Fibroblast of peridontal ligament (primary cell): ENCODE data around the gene SLC25A25.
A peak's percentile ranks its signal among the peaks of the same experiment; 100 is the strongest.
"Not testable (repeated sequence)": the region's sequence is repeated elsewhere in the genome, so short reads cannot be mapped to it uniquely, and the experiment has no call there.

Experiments used
- DNase-seq: peaks from one replicate; pipeline ENCODE4 v3.0.0-alpha.2; 2010; ENCODE audit errors: extremely low read depth

SLC25A25 gene

GRCh38 chr9:128109050-128109709 is 41.1 kb downstream of the SLC25A25 start:
- DNase-seq = no peak

GRCh38 chr9:128111726-128112125 is 43.7 kb downstream of the SLC25A25 start:
- DNase-seq = not testable (repeated sequence)

GRCh38 chr9:128113526-128114325 is 45.7 kb downstream of the SLC25A25 start:
- no peak for DNase-seq

GRCh38 chr9:128114326-128115186 is 46.5 kb downstream of the SLC25A25 start:
- no peak for DNase-seq

- no peak for DNase-seq
These were observed 47.4 kb downstream of the SLC25A25 start for GRCh38 chr9:128115187-128116103.

GRCh38 chr9:128116104-128117083 is 48.4 kb downstream of the SLC25A25 start:
- DNase-seq = no peak

- peak; percentile 87 for DNase-seq
These were observed 49.8 kb downstream of the SLC25A25 start for GRCh38 chr9:128117613-128118471.

DNA sequence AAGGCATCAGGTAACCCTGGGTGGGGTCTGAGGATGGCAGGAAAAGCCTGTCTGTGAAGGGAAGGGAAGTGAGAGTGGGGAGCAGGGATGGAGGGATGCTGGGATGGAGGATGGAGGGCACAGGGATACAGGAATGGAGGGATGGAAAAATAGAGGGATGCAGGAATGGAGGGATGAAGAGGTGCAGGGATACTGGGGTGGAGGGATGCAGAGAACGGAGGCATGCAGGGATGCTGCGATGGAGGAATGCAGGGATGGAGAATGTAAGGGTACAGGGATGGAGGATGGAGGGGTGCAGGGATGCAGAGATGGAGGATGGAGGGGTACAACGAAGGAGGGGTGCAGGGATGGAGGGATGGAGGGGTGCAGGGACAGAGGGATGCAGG is 50.4 kb downstream of the SLC25A25 start:
- no peak for DNase-seq

GRCh38 chr9:128118971-128119665 is 51.1 kb downstream of the SLC25A25 start:
- DNase-seq = no peak

- DNase-seq = no peak
These were observed 52.2 kb downstream of the SLC25A25 start for GRCh38 chr9:128120061-128120740.

DNA sequence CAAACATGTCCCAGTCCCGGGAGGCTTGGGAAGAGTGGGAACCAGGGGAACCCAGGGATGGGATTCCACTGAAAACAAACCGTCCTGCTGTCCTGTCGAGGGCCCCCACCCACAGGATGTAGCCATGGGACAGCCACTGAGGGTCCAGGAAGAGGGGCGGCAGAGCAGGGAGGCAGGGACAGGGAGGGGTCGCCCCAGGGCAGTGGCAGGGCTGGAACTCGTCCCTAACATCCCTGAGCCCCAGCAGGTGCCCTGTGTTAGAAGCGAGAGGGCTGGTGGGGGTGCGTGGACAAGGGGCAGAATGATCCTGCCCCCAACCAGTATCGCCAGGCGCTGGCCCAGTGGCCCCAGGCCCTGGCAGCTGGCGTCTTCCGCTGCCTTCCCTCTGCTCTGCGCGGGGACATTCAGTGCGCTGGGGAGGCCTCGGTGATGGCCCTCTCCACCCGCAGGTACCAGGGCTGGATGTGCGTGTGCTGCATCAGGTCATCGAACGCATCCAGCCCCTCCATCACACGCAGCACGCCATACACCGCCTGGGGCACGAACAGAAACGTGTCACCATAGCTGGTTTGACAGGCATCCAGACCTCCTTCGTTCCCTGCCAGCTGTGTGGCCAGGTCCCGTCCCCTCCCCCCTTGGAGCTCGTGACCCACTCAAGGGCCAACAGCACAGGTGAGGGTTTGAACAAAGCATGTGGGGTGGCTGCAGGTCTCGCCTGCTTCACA is 52.9 kb downstream of the SLC25A25 start:
- no peak for DNase-seq

GRCh38 chr9:128121466-128121810 is 53.4 kb downstream of the SLC25A25 start:
- no peak for DNase-seq

GRCh38 chr9:128121924-128122808 is 54.1 kb downstream of the SLC25A25 start:
- no peak for DNase-seq

DNA sequence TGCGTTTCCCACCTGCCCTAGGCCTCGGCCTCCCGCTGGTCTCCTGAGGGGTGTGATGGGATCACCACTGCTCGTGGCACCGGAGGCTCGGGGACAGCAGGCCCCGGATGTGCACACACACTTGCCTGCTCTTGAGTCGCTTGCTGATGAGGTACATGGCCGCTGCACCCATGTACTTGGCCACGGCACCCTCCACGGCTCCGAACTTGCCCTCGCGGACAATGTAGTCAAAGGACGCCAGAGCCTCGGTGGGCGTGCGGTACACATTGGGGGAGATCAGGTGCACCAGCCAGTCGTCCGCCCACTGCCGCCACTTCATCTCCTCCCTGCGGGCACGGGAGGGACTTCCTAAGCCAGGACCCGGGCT is 54.8 kb downstream of the SLC25A25 start:
- no peak for DNase-seq

- no peak for DNase-seq
These were observed 55.5 kb downstream of the SLC25A25 start for GRCh38 chr9:128123451-128124080.

DNA sequence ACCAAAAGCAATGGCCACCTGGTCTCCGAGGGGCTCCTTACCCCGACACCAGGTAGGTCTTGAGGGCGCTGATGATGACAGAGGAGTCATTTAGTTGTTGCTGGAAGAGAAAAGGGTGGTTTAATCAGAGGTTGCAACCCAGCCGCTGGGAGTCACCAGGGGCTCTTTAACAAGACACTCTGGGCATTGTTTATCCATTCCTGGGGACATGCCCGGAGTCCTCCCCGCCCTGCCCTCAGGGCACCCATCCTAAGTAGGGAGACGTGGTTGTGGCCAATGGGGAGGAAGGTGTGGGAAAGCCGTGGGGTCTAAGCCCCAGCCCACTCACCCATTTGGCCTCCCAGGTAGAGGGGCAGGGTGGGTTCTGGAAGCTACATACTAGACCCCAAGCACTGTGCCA is 56.4 kb downstream of the SLC25A25 start:
- DNase-seq = no peak
